Retinal pigment epithelial cell (primary cell): ENCODE results near the gene ST6GALNAC3.

ENCODE experiments used
- DNase-seq: peaks from one replicate; pipeline ENCODE4 v3.0.0-alpha.2; 2010; ENCODE audit warnings: low read depth
- H3K4me3 ChIP-seq: 2 replicates; pipeline ENCODE4 v1.5.1; 2011; ENCODE audit warnings: mild to moderate bottlenecking, low read length, control low read depth, moderate library complexity
- CTCF ChIP-seq: conservative IDR thresholded peaks from 2 replicates; pipeline ENCODE4 v1.5.1; 2011; ENCODE audit warnings: low read depth, low read length, control low read depth, inconsistent platforms

Gene ST6GALNAC3

GRCh38 chr1:76302711-76303339 is 228.3 kb downstream of the ST6GALNAC3 start:
- TF ChIP-seq CTCF: no peak
- DNase-seq: no peak
- H3K4me3 ChIP-seq: no peak overlapping the region

GRCh38 chr1:76303340-76303717 is 228.8 kb downstream of the ST6GALNAC3 start:
- TF ChIP-seq CTCF: no peak
- DNase-seq: no peak
- H3K4me3 ChIP-seq: no peak overlapping the region

GRCh38 chr1:76313304-76313703 is 238.8 kb downstream of the ST6GALNAC3 start:
- H3K4me3 ChIP-seq: no peak overlapping the region
- DNase-seq: no peak
- no peak for TF ChIP-seq CTCF

- DNase-seq: no peak
- H3K4me3 ChIP-seq: no peak overlapping the region
- no peak for TF ChIP-seq CTCF
Measured at GRCh38 chr1:76314730-76315129, 240.2 kb downstream of the ST6GALNAC3 start.

GRCh38 chr1:76317299-76317900 is 242.9 kb downstream of the ST6GALNAC3 start:
- no peak overlapping the region for H3K4me3 ChIP-seq
- peak; percentile 69 for DNase-seq
- no peak for TF ChIP-seq CTCF

GRCh38 chr1:76330991-76331603 is 256.6 kb downstream of the ST6GALNAC3 start:
- DNase-seq: no peak
- peak; percentile 97 for TF ChIP-seq CTCF

GRCh38 chr1:76335882-76336281 is 261.3 kb downstream of the ST6GALNAC3 start:
- H3K4me3 ChIP-seq: no peak overlapping the region
- DNase-seq: no peak
- TF ChIP-seq CTCF: no peak

More at GRCh38 chr1:76330991-76331603, 256.6 kb downstream of the ST6GALNAC3 start:
- no peak overlapping the region for H3K4me3 ChIP-seq
